HepG2 (cell line): ENCODE results near the gene NFKB1. TPM values are rescaled to one million over a fixed set of nuclear protein-coding genes. Genes with fewer than 3 reads are reported as not detected.

Experiments used
- AHDC1 ChIP-seq: sonication (generic); formaldehyde crosslinking; IDR thresholded peaks from 2 replicates; pipeline ENCODE4 v1.5.1; 2020; ENCODE audit warnings: mild to moderate bottlenecking, missing genetic modification reagents, borderline replicate concordance
- ERF ChIP-seq: IDR thresholded peaks from 2 replicates; pipeline ENCODE4 v1.6.1; 2018; ENCODE audit warnings: missing biosample characterization, missing genetic modification reagents
- FOXM1 ChIP-seq: sonication (generic); formaldehyde crosslinking; IDR thresholded peaks from 2 replicates; pipeline ENCODE4 v1.5.0; 2020; ENCODE audit warnings: missing genetic modification reagents
- MAFF ChIP-seq: IDR thresholded peaks from 2 replicates; pipeline ENCODE4 v1.6.1; 2011; ENCODE audit warnings: low read depth, low read length, improper control_type of control experiment
- MEIS2 ChIP-seq: sonication (generic); formaldehyde crosslinking; IDR thresholded peaks from 2 replicates; pipeline ENCODE4 v1.9.0; 2021; ENCODE audit warnings: mild to moderate bottlenecking, missing genetic modification reagents
- NFYB ChIP-seq: sonication (generic); formaldehyde crosslinking; IDR thresholded peaks from 2 replicates; pipeline ENCODE4 v1.4.0; 2020; ENCODE audit warnings: missing genetic modification reagents
- PHF20 ChIP-seq: sonication (generic); formaldehyde crosslinking; IDR thresholded peaks from 2 replicates; pipeline ENCODE4 v1.5.0; 2020; ENCODE audit warnings: mild to moderate bottlenecking, missing genetic modification reagents
- TCF12 ChIP-seq, 2 experiments: fragments of 450-650 bp in 1 of 2; sonication (generic) in 1 of 2; formaldehyde crosslinking in 1 of 2; IDR thresholded peaks; 2 replicates each; pipeline versions ENCODE4 v1.6.1 to v1.8.0; 2017 to 2022; ENCODE audit warnings: antibody characterized with exemption in 1 of 2, mild to moderate bottlenecking in 1 of 2, missing genetic modification reagents in 1 of 2, moderate library complexity in 1 of 2
- ZNF136 ChIP-seq: sonication (generic); formaldehyde crosslinking; IDR thresholded peaks from 2 replicates; pipeline ENCODE4 v1.8.1; 2022; ENCODE audit warnings: low read depth, mild to moderate bottlenecking, moderate library complexity, missing genetic modification reagents
- ZNF143 ChIP-seq: sonication (generic); formaldehyde crosslinking; IDR thresholded peaks from 2 replicates; pipeline ENCODE4 v1.4.0; 2020; ENCODE audit warnings: missing genetic modification reagents
- ZNF337 ChIP-seq: sonication (generic); formaldehyde crosslinking; IDR thresholded peaks from 2 replicates; pipeline ENCODE4 v1.5.1; 2020; ENCODE audit warnings: missing genetic modification reagents, low read depth, mild to moderate bottlenecking, borderline replicate concordance
- ZNF510 ChIP-seq: sonication (generic); formaldehyde crosslinking; IDR thresholded peaks from 2 replicates; pipeline ENCODE4 v1.4.0; 2020; ENCODE audit warnings: low read depth, mild to moderate bottlenecking, missing genetic modification reagents
- ZNF567 ChIP-seq: sonication (generic); formaldehyde crosslinking; IDR thresholded peaks from 2 replicates; pipeline ENCODE4 v1.8.1; 2023; ENCODE audit warnings: mild to moderate bottlenecking, missing genetic modification reagents, borderline replicate concordance
- ZNF687 ChIP-seq: sonication (generic); formaldehyde crosslinking; IDR thresholded peaks from 2 replicates; pipeline ENCODE4 v1.5.1; 2020; ENCODE audit warnings: mild to moderate bottlenecking, missing genetic modification reagents, moderate library complexity
- ZNF788 ChIP-seq: sonication (generic); formaldehyde crosslinking; IDR thresholded peaks from 2 replicates; pipeline ENCODE4 v1.5.0; 2020; ENCODE audit warnings: mild to moderate bottlenecking, missing genetic modification reagents, borderline replicate concordance
- polyA plus RNA-seq, 8 experiments: library from polyadenylated mRNA; depleted of rRNA in 3 of 8; stranded (reverse) in 7 of 8; unstranded in 1 of 8; fragments of >200 nt; fragmentation: Illumina TruSeq in 4 of 8; extraction: Trizol in 4 of 8; gene quantifications; 2 replicates each; pipeline versions ENCODE4 v1.2.1 to v1.2.3, GENCODE V29; 2011 to 2016; ENCODE audit warnings: low read depth in 4 of 8, missing spikeins in 1 of 8, mixed read lengths in 1 of 8; ENCODE audit not compliant: insufficient read depth in 1 of 8
- total RNA-seq, 5 experiments: library from RNA; depleted of rRNA; stranded (reverse); fragments of >200 nt; fragmentation: Illumina TruSeq; extraction: Trizol; gene quantifications; 2 replicates each; pipeline ENCODE4 v1.2.3, GENCODE V29; 2016; ENCODE audit warnings: low read depth in 1 of 5
- TF ChIP-seq, protein P1 (sequence below): sonication (generic); formaldehyde crosslinking; IDR thresholded peaks from 2 replicates; pipeline ENCODE4 v1.4.0; 2020; ENCODE audit warnings: missing genetic modification reagents, mild to moderate bottlenecking, borderline replicate concordance

Gene NFKB1
- total and polyA plus RNA-seq, 2 of the 13 experiments (the other 11 are each of a cell fraction or from before 2014, with no cell fraction given), result 15.4 to 31.6 TPM

DNA sequence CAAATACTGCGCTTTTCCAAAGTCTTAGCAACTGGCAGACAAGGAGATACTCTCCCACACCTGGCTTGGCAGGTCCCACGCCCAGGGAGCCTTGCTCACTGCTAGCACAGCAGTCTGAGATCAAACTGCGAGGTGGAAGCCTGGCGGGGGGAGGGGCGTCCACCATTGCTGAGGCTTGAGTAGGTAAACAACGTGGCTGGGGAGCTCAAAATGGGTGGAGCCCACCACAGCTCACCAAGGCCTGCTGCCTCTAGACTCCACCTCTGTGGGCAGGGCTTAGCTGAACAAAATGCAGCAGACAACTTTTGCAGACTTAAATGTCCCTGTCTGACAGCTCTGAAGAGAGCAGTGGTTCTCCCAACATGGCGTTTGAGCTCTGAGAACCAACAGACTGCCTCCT is 23.0 kb upstream of the NFKB1 start (continued):
- TF ChIP-seq PHF20 (CRISPR knock-in tag) (no peak), ZNF337 (CRISPR knock-in tag) (no peak), FOXM1 (no peak), AHDC1 (CRISPR knock-in tag) (no peak), ZNF136 (no peak), ZNF143 (no peak), NFYB (CRISPR knock-in tag) (no peak), ZNF510 (CRISPR knock-in tag) (no peak), ZNF567 (CRISPR knock-in tag) (no peak), ERF (CRISPR knock-in tag) (peak; percentile 54; the same call in 1 of the 2 replicates), ZNF788 (CRISPR knock-in tag) (peak; percentile 32; the same call in 1 of the 2 replicates), ZNF687 (CRISPR knock-in tag) (peak; percentile 77), TCF12 (IDR thresholded peaks at IDR 0.05) (no peak), TCF12 (CRISPR knock-in tag; IDR thresholded peaks at IDR 0.05) (no peak), MEIS2 (0 out of 2 replicates have a peak, but pooled peaks have one; percentile 27), MAFF (no peak)
- TF ChIP-seq, protein P1, sequence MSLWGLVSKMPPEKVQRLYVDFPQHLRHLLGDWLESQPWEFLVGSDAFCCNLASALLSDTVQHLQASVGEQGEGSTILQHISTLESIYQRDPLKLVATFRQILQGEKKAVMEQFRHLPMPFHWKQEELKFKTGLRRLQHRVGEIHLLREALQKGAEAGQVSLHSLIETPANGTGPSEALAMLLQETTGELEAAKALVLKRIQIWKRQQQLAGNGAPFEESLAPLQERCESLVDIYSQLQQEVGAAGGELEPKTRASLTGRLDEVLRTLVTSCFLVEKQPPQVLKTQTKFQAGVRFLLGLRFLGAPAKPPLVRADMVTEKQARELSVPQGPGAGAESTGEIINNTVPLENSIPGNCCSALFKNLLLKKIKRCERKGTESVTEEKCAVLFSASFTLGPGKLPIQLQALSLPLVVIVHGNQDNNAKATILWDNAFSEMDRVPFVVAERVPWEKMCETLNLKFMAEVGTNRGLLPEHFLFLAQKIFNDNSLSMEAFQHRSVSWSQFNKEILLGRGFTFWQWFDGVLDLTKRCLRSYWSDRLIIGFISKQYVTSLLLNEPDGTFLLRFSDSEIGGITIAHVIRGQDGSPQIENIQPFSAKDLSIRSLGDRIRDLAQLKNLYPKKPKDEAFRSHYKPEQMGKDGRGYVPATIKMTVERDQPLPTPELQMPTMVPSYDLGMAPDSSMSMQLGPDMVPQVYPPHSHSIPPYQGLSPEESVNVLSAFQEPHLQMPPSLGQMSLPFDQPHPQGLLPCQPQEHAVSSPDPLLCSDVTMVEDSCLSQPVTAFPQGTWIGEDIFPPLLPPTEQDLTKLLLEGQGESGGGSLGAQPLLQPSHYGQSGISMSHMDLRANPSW (CRISPR knock-in tag), result no peak
